ENCODE data around the gene LGI4. TPM values are rescaled to one million over a fixed set of nuclear protein-coding genes. Genes with fewer than 3 reads are reported as not detected.

The LGI4 gene
- total RNA-seq, 1 experiment from 2014 or later, result 0.43 TPM

- no peaks in the 10 kb centered on the region for H3K9me3 Mint-ChIP-seq (ENCODE audit: unreplicated experiment)
- no peaks in the 10 kb centered on the region for H3K27me3 Mint-ChIP-seq (ENCODE audit: insufficient read depth, unreplicated experiment)
- no peak overlapping the region for H3K4me3 Mint-ChIP-seq (ENCODE audit: unreplicated experiment)
- Histone ChIP-seq H3K36me3 (ENCODE audit: control insufficient read depth, insufficient read depth, low read length) (no peaks in the 10 kb centered on the region), H3K4me1 (peaks cover 19% of the 10 kb centered on the region), H3K4me3 (ENCODE audit: low read depth, low read length) (no peak overlapping the region), H3K9me3 (no peaks in the 10 kb centered on the region), H3K27me3 (replicated peaks; ENCODE audit: control insufficient read depth, insufficient read depth, low read length) (no peaks in the 10 kb centered on the region)
- POLR2A ChIA-PET, result no interaction called here
- H3K36me3 Mint-ChIP-seq (ENCODE audit: insufficient read depth, unreplicated experiment), result peaks cover 8% of the 10 kb centered on the region
- CTCF ChIA-PET, result no interaction called here
- intact Hi-C loops (cut with micrococcal nuclease; ENCODE audit: unreplicated experiment), result no loop called here
- peaks cover 15% of the 10 kb centered on the region for H3K4me1 Mint-ChIP-seq (ENCODE audit: low read depth, unreplicated experiment)
- TF ChIP-seq CTCF (IDR thresholded peaks at IDR 0.05; ENCODE audit: insufficient read depth in 1 of 2, low read depth in 1 of 2, low read length in 1 of 2, severe bottlenecking in 1 of 2, unreplicated experiment in 1 of 2), result no peak
- no TSS peak for BruUV-seq (replicated peaks)
- DNase-seq, result no peak
- no peak overlapping the region for H3K27ac Mint-ChIP-seq (ENCODE audit: unreplicated experiment)
Measured at GRCh38 chr19:35128398-35129057, 6.3 kb downstream of the LGI4 start.

GRCh38 chr19:35127871-35128270 lies 7.0 kb downstream of the LGI4 start:
- POLR2A ChIA-PET, result no interaction called here
- Histone ChIP-seq H3K9me3 (no peaks in the 10 kb centered on the region), H3K36me3 (ENCODE audit: control insufficient read depth, insufficient read depth, low read length) (no peaks in the 10 kb centered on the region), H3K4me1 (peaks cover 19% of the 10 kb centered on the region), H3K27me3 (replicated peaks; ENCODE audit: control insufficient read depth, insufficient read depth, low read length) (no peaks in the 10 kb centered on the region), H3K4me3 (ENCODE audit: low read depth, low read length) (no peak overlapping the region)
- no TSS peak for BruUV-seq (replicated peaks)
- H3K4me1 Mint-ChIP-seq (ENCODE audit: low read depth, unreplicated experiment), result peaks cover 16% of the 10 kb centered on the region
- no peak for TF ChIP-seq CTCF (IDR thresholded peaks at IDR 0.05; ENCODE audit: insufficient read depth in 1 of 2, low read depth in 1 of 2, low read length in 1 of 2, severe bottlenecking in 1 of 2, unreplicated experiment in 1 of 2)
- H3K9me3 Mint-ChIP-seq (ENCODE audit: unreplicated experiment), result no peaks in the 10 kb centered on the region
- CTCF ChIA-PET, result no interaction called here
- DNase-seq, result no peak
- no peak overlapping the region for H3K4me3 Mint-ChIP-seq (ENCODE audit: unreplicated experiment)
- H3K27me3 Mint-ChIP-seq (ENCODE audit: insufficient read depth, unreplicated experiment), result no peaks in the 10 kb centered on the region
- intact Hi-C loops (cut with micrococcal nuclease; ENCODE audit: unreplicated experiment), result no loop called here
- H3K36me3 Mint-ChIP-seq (ENCODE audit: insufficient read depth, unreplicated experiment), result peaks cover 8% of the 10 kb centered on the region
- no peak overlapping the region for H3K27ac Mint-ChIP-seq (ENCODE audit: unreplicated experiment)

- no TSS peak for BruUV-seq (replicated peaks)
- ChIA-PET POLR2A (no interaction called here), CTCF (no interaction called here)
- Histone ChIP-seq H3K4me1 (peaks cover 19% of the 10 kb centered on the region), H3K4me3 (ENCODE audit: low read depth, low read length) (no peak overlapping the region), H3K36me3 (ENCODE audit: control insufficient read depth, insufficient read depth, low read length) (0 out of 2 replicates have a peak, but pooled peaks cover under 1% of the 10 kb centered on the region), H3K9me3 (no peaks in the 10 kb centered on the region), H3K27me3 (replicated peaks; ENCODE audit: control insufficient read depth, insufficient read depth, low read length) (no peaks in the 10 kb centered on the region)
- no peak overlapping the region for H3K4me3 Mint-ChIP-seq (ENCODE audit: unreplicated experiment)
- peaks cover 16% of the 10 kb centered on the region for H3K4me1 Mint-ChIP-seq (ENCODE audit: low read depth, unreplicated experiment)
- no peak for TF ChIP-seq CTCF (IDR thresholded peaks at IDR 0.05; ENCODE audit: insufficient read depth in 1 of 2, low read depth in 1 of 2, low read length in 1 of 2, severe bottlenecking in 1 of 2, unreplicated experiment in 1 of 2)
- H3K27ac Mint-ChIP-seq (ENCODE audit: unreplicated experiment), result no peak overlapping the region
- no peaks in the 10 kb centered on the region for H3K27me3 Mint-ChIP-seq (ENCODE audit: insufficient read depth, unreplicated experiment)
- H3K36me3 Mint-ChIP-seq (ENCODE audit: insufficient read depth, unreplicated experiment), result peaks cover 8% of the 10 kb centered on the region
- DNase-seq, result no peak
- intact Hi-C loops (cut with micrococcal nuclease; ENCODE audit: unreplicated experiment), result no loop called here
- no peaks in the 10 kb centered on the region for H3K9me3 Mint-ChIP-seq (ENCODE audit: unreplicated experiment)
Measured at GRCh38 chr19:35126624-35126959, 8.3 kb downstream of the LGI4 start.

Measured in Caco-2 (cell line).